DOHH2 (cell line): ENCODE data around the gene RAPGEF1.

Experiments
- H3F3A ChIP-seq: fragments of 200-600 bp; sonication (generic), shearing (Covaris generic); 2 replicates; pipeline ENCODE4 v1.6.0; 2016; ENCODE audit warnings: antibody characterized with exemption, mild to moderate bottlenecking; ENCODE audit not compliant: control insufficient read depth, insufficient read depth
- H3K27ac ChIP-seq: fragments of 200-600 bp; sonication (generic); 2 replicates; pipeline ENCODE4 v1.5.1; 2014; ENCODE audit warnings: low read depth, mild to moderate bottlenecking, low read length, moderate library complexity
- H3K27me3 ChIP-seq: fragments of 200-600 bp; sonication (generic); 2 replicates; pipeline ENCODE4 v1.6.1; 2014; ENCODE audit warnings: mild to moderate bottlenecking, low read length, mixed read lengths; ENCODE audit not compliant: control insufficient read depth
- H3K36me3 ChIP-seq: fragments of 200-600 bp; sonication (generic); 2 replicates; pipeline ENCODE4 v1.6.1; 2014; ENCODE audit warnings: mild to moderate bottlenecking, low read length, moderate library complexity, mixed read lengths; ENCODE audit not compliant: control insufficient read depth
- H3K4me1 ChIP-seq: fragments of 200-600 bp; sonication (generic); 2 replicates; pipeline ENCODE4 v1.6.1; 2014; ENCODE audit warnings: mild to moderate bottlenecking, low read length, mixed read lengths; ENCODE audit not compliant: control insufficient read depth
- H3K4me2 ChIP-seq: fragments of 200-600 bp; sonication (generic); 2 replicates; pipeline ENCODE4 v1.6.0; 2014; ENCODE audit warnings: mild to moderate bottlenecking, low read length, moderate library complexity
- H3K4me3 ChIP-seq: fragments of 200-600 bp; sonication (generic); 2 replicates; pipeline ENCODE4 v1.5.1; 2014; ENCODE audit warnings: mild to moderate bottlenecking, low read length, mixed read lengths
- H3K79me2 ChIP-seq: fragments of 200-600 bp; sonication (generic); 2 replicates; pipeline ENCODE4 v1.6.1; 2014; ENCODE audit warnings: mild to moderate bottlenecking, low read length, mixed read lengths; ENCODE audit not compliant: control insufficient read depth
- H3K9me2 ChIP-seq: fragments of 200-600 bp; sonication (generic); replicated peaks from 2 replicates; pipeline ENCODE4 v1.6.1; 2014; ENCODE audit warnings: mild to moderate bottlenecking, low read length, mixed read lengths; ENCODE audit not compliant: control insufficient read depth
- H3K9me3 ChIP-seq: fragments of 200-600 bp; sonication (generic); 2 replicates; pipeline ENCODE4 v1.6.1; 2014; ENCODE audit warnings: antibody characterized with exemption, low read length, mixed read lengths; ENCODE audit not compliant: control insufficient read depth, insufficient read depth
- H4K20me1 ChIP-seq: fragments of 200-600 bp; sonication (generic); 2 replicates; pipeline ENCODE4 v1.6.0; 2014; ENCODE audit warnings: low read depth, mild to moderate bottlenecking, antibody characterized with exemption, low read length, moderate library complexity; ENCODE audit not compliant: control insufficient read depth, insufficient read depth
- CTCF ChIP-seq: fragments of 200-600 bp; sonication (generic); IDR thresholded peaks from one replicate; pipeline ENCODE4 v1.5.1; 2014; ENCODE audit warnings: antibody characterized with exemption, mild to moderate bottlenecking, low read depth, low read length; ENCODE audit not compliant: poor library complexity, severe bottlenecking
- EZH2phosphoT487 ChIP-seq: fragments of 200-600 bp; sonication (generic); IDR thresholded peaks from 2 replicates; pipeline ENCODE4 v1.6.1; 2017; ENCODE audit warnings: borderline replicate concordance, mild to moderate bottlenecking, antibody characterized with exemption, low read length, moderate library complexity, mixed read lengths

The RAPGEF1 gene

DNA sequence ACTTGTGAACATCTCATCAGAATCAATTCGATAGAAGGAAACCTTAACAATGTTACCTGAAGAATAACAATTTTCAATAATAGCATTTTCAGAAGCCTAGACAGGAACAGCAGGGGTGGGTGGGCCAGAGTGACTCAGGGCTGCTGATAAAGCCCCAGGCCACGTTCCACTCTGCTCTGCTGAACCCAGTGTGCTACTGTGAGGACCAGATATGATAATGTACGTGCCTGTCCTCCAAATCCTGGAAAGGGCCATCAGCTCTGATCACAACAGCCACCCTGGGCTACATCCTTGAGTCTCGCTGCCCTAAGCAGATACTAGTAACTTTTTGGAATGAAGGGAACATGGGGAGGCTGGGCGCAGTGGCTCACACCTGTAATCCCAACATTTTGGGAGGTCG lies 103.3 kb downstream of the RAPGEF1 start:
- TF ChIP-seq CTCF, result no peak
- TF ChIP-seq EZH2phosphoT487, result no peak
- H3K27ac ChIP-seq, result no peak overlapping the region

GRCh38 chr9:131635892-131636291 lies 104.0 kb downstream of the RAPGEF1 start:
- H3K9me3 ChIP-seq, result no peaks in the 10 kb centered on the region
- peaks cover 17% of the 10 kb centered on the region for H3K79me2 ChIP-seq
- TF ChIP-seq EZH2phosphoT487 (no peak), CTCF (no peak)
- H3K4me2 ChIP-seq, result no peak overlapping the region
- peaks cover 89% of the 10 kb centered on the region for H3K36me3 ChIP-seq
- H3K4me1 ChIP-seq, result peaks cover 39% of the 10 kb centered on the region
- H4K20me1 ChIP-seq, result no peaks in the 10 kb centered on the region
- H3F3A ChIP-seq, result peaks cover 3% of the 10 kb centered on the region; the same call in 1 of the 2 replicates
- H3K9me2 ChIP-seq, result no peaks in the 10 kb centered on the region
- H3K4me3 ChIP-seq, result no peak overlapping the region
- no peak overlapping the region for H3K27ac ChIP-seq
- H3K27me3 ChIP-seq, result no peaks in the 10 kb centered on the region

More for the DNA sequence above, 103.3 kb downstream of the RAPGEF1 start:
- Histone ChIP-seq H3K4me3 (no peak overlapping the region), H3K9me2 (no peaks in the 10 kb centered on the region), H3K4me2 (no peak overlapping the region), H3K9me3 (no peaks in the 10 kb centered on the region), H3K4me1 (peaks cover 32% of the 10 kb centered on the region), H3F3A (peaks cover 3% of the 10 kb centered on the region; the same call in 1 of the 2 replicates), H4K20me1 (no peaks in the 10 kb centered on the region), H3K36me3 (peaks cover 89% of the 10 kb centered on the region), H3K79me2 (peaks cover 11% of the 10 kb centered on the region), H3K27me3 (no peaks in the 10 kb centered on the region)

DNA sequence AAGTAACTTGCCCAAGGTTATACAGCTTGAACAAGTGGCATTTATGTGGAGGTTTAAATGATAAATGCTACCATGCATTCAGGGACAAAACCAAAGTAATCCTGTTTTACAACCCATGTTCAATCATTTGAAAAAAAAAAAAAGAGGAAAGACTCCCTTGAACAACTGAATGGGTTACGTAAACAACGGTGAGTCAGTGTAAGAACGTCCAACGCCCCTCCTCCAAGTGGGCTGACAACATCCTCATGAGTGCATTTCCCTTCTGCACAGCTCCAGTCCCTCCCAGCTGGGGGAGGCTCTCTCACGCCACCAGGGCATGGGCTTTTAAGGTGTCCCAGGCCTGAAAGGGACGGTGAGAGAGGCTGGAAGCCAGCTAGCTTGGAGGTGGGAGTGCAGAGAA lies 104.6 kb downstream of the RAPGEF1 start:
- Histone ChIP-seq H3K79me2 (peaks cover 17% of the 10 kb centered on the region), H3K9me3 (no peaks in the 10 kb centered on the region), H3K4me1 (peaks cover 45% of the 10 kb centered on the region), H3K9me2 (no peaks in the 10 kb centered on the region), H3K36me3 (peaks cover 91% of the 10 kb centered on the region), H3K27ac (no peak overlapping the region), H3K4me3 (no peak overlapping the region), H3K4me2 (no peak overlapping the region), H4K20me1 (no peaks in the 10 kb centered on the region), H3F3A (peaks cover 3% of the 10 kb centered on the region; the same call in 1 of the 2 replicates), H3K27me3 (no peaks in the 10 kb centered on the region)
- TF ChIP-seq CTCF (no peak), EZH2phosphoT487 (no peak)
